Liver (tissue), 9 donors: ENCODE measurements around the gene HAGH. TPM values are rescaled to one million over a fixed set of nuclear protein-coding genes. Genes with fewer than 3 reads are reported as not detected.

Source experiments
- DNase-seq: peaks from one replicate; pipeline ENCODE4 v3.0.0-alpha.2; 2017; ENCODE audit warnings: low spot score
- H3K27ac ChIP-seq, 2 donors: one replicate each; pipeline ENCODE4 v1.7.0; 2013; ENCODE audit warnings: inconsistent platforms in 2 of 2, low read length in 2 of 2, control low read depth in 1 of 2, low read depth in 1 of 2, mild to moderate bottlenecking in 1 of 2
- H3K27me3 ChIP-seq, 4 donors: one replicate each; pipeline versions ENCODE4 v1.6.1 to v1.7.0; 2013; ENCODE audit warnings: low read length in 3 of 4, inconsistent platforms in 1 of 4, mild to moderate bottlenecking in 1 of 4, moderate library complexity in 1 of 4; ENCODE audit not compliant: control insufficient read depth in 4 of 4, insufficient read depth in 4 of 4
- H3K36me3 ChIP-seq, 4 donors: one replicate each; pipeline versions ENCODE4 v1.6.1 to v1.7.0; 2013; ENCODE audit warnings: low read length in 3 of 4, mild to moderate bottlenecking in 3 of 4, low read depth in 1 of 4, moderate library complexity in 1 of 4; ENCODE audit not compliant: control insufficient read depth in 4 of 4, insufficient read depth in 3 of 4
- H3K4me1 ChIP-seq, 4 donors: one replicate each; pipeline versions ENCODE4 v1.6.1 to v1.7.0; 2013; ENCODE audit warnings: low read length in 3 of 4, mild to moderate bottlenecking in 3 of 4, moderate library complexity in 1 of 4; ENCODE audit not compliant: control insufficient read depth in 4 of 4, insufficient read depth in 4 of 4
- H3K4me3 ChIP-seq, 3 donors: one replicate each; pipeline versions ENCODE4 v1.6.1 to v1.7.0; 2013; ENCODE audit warnings: low read length in 3 of 3, control low read depth in 1 of 3, low read depth in 1 of 3, mild to moderate bottlenecking in 1 of 3
- H3K9ac ChIP-seq, 2 donors: one replicate each; pipeline ENCODE4 v1.7.0; 2013; ENCODE audit warnings: low read length in 2 of 2, mild to moderate bottlenecking in 2 of 2, moderate library complexity in 2 of 2, control low read depth in 1 of 2, low read depth in 1 of 2
- H3K9me3 ChIP-seq, 4 donors: one replicate each; pipeline versions ENCODE4 v1.6.1 to v1.7.0; 2013; ENCODE audit warnings: low read length in 3 of 4; ENCODE audit not compliant: control insufficient read depth in 4 of 4
- EGR1 ChIP-seq, 2 donors: IDR thresholded peaks; 2 replicates each; pipeline ENCODE4 v1.6.1; 2016 to 2018; ENCODE audit warnings: antibody characterized with exemption in 2 of 2, low read depth in 2 of 2
- FOXA1 ChIP-seq: IDR thresholded peaks from 2 replicates; pipeline ENCODE4 v1.6.1; 2016; ENCODE audit warnings: antibody characterized with exemption
- FOXA2 ChIP-seq: IDR thresholded peaks from 2 replicates; pipeline ENCODE4 v1.6.1; 2016; ENCODE audit warnings: antibody characterized with exemption
- GABPA ChIP-seq, 2 donors: IDR thresholded peaks in 1 of 2; conservative IDR thresholded peaks in 1 of 2; 2 replicates each; pipeline ENCODE4 v1.6.1; 2016; ENCODE audit warnings: antibody characterized with exemption in 2 of 2, mild to moderate bottlenecking in 1 of 2, moderate library complexity in 1 of 2
- HNF4A ChIP-seq, 2 donors: conservative IDR thresholded peaks; 2 replicates each; pipeline ENCODE4 v1.6.1; 2016; ENCODE audit warnings: antibody characterized with exemption in 2 of 2, mild to moderate bottlenecking in 2 of 2
- HNF4G ChIP-seq: IDR thresholded peaks from 2 replicates; pipeline ENCODE4 v1.6.1; 2016; ENCODE audit warnings: antibody characterized with exemption
- JUND ChIP-seq, 2 donors: IDR thresholded peaks; 2 replicates each; pipeline ENCODE4 v1.6.1; 2016; ENCODE audit warnings: antibody characterized with exemption in 2 of 2
- NR2F2 ChIP-seq: IDR thresholded peaks from 2 replicates; pipeline ENCODE4 v1.6.1; 2016; ENCODE audit warnings: antibody characterized with exemption
- RAD21 ChIP-seq, 2 donors: IDR thresholded peaks; 2 replicates each; pipeline ENCODE4 v1.6.1; 2016; ENCODE audit warnings: antibody characterized with exemption in 2 of 2, mild to moderate bottlenecking in 2 of 2
- RXRA ChIP-seq, 2 donors: IDR thresholded peaks; 2 replicates each; pipeline ENCODE4 v1.6.1; 2017 to 2018; ENCODE audit warnings: antibody characterized with exemption in 2 of 2, mild to moderate bottlenecking in 1 of 2
- SP1 ChIP-seq: IDR thresholded peaks from 2 replicates; pipeline ENCODE4 v1.6.1; 2018; ENCODE audit warnings: antibody characterized with exemption, mild to moderate bottlenecking
- TAF1 ChIP-seq: conservative IDR thresholded peaks from 2 replicates; pipeline ENCODE4 v1.6.1; 2016; ENCODE audit warnings: antibody characterized with exemption, mild to moderate bottlenecking
- YY1 ChIP-seq: IDR thresholded peaks from 2 replicates; pipeline ENCODE4 v1.6.1; 2016; ENCODE audit warnings: antibody characterized with exemption, mild to moderate bottlenecking
- WGBS: extraction: QIAGEN DNeasy Blood & Tissue Kit; methylation state at CpG from one replicate; pipeline ENCODE4 v1.1.7; 2013; 5-methylcytosine and 5-hydroxymethylcytosine counted together
- polyA plus RNA-seq, 2 donors: library from polyadenylated mRNA; stranded (reverse) in 1 of 2; unstranded in 1 of 2; fragments of 200-250 nt in 1 of 2; fragments of >200 nt in 1 of 2; fragmentation: Nextera tagmentation in 1 of 2; extraction: Ambion mirVana in 1 of 2; gene quantifications; one replicate each; pipeline versions ENCODE4 v1.2.1 to v1.2.3, GENCODE V29; 2013 to 2015
- total RNA-seq, 2 donors: library from RNA; depleted of rRNA; stranded (reverse); fragments of >200 nt; gene quantifications; one replicate each; pipeline ENCODE4 v1.2.3, GENCODE V29; 2014
- TF ChIP-seq, protein P1 (sequence below): IDR thresholded peaks from 2 replicates; pipeline ENCODE4 v1.6.1; 2016; ENCODE audit warnings: antibody characterized with exemption
- TF ChIP-seq, protein P2 (sequence below): fragments of 150-350 bp; IDR thresholded peaks from 2 replicates; pipeline ENCODE4 v1.5.1; 2017; ENCODE audit warnings: improper control_type of control experiment, low read depth, low read length; ENCODE audit not compliant: missing input control
- TF ChIP-seq, protein P3 (sequence below): IDR thresholded peaks from 2 replicates; pipeline ENCODE4 v1.6.1; 2016; ENCODE audit warnings: antibody characterized with exemption, mild to moderate bottlenecking
- TF ChIP-seq, protein P4 (sequence below): IDR thresholded peaks from 2 replicates; pipeline ENCODE4 v1.6.1; 2016; ENCODE audit warnings: antibody characterized with exemption
- donor health status: healthy.
- donor health status: healthy.
- donor health status: healthy.
- donor health status: healthy.
- donor health status: healthy.

HAGH gene
- total and polyA plus RNA-seq, 4 donors, result 169 to 252 (median 204) TPM

DNA sequence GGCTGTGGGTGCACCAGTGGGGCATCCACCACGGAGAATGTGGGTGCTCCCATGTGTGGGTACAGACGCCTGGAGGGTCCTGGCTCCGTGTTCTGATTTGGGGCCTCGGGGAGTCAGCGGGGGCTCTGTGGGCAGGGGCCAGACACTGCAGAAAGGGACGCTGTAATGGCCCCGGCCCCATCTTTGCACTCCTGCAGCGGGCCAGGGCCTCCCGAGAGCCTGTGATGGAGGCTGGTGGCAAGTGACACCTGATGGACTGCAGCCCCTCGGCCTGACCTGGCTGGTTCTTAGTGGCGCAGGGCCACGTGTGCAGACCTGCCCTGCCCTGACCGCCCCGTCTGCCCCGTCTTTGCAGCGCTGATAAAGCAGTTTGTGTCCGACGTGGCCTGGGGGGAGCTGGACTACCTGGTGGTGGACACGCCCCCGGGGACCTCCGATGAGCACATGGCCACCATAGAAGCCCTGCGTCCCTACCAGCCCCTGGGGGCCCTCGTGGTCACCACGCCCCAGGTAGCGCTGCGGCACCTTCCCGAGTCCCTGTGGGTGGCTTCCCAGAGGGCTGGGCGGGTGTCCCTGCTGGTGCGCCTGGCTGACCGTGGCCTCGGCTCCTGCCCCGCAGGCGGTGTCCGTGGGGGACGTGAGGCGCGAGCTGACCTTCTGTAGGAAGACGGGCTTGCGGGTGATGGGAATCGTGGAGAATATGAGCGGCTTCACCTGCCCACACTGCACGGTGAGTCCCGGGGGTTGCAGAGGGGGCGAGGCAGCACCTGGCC, 39.1 kb downstream of the HAGH start:
- Histone ChIP-seq H3K9me3 (no peaks in the 10 kb centered on the region), H3K9ac (no peak overlapping the region), H3K27me3 (no peaks in the 10 kb centered on the region), H3K27ac (no peak overlapping the region), H3K4me1 (peaks cover 7 to 67% (median 46%) of the 10 kb centered on the region in 4 donors), H3K36me3 (peaks cover 0 to 34% (median 5%) of the 10 kb centered on the region in 4 donors), H3K4me3 (no peak overlapping the region)
- 92% methylated on average over 44 of the region's 44 CpGs for WGBS
- TF ChIP-seq, protein P1, sequence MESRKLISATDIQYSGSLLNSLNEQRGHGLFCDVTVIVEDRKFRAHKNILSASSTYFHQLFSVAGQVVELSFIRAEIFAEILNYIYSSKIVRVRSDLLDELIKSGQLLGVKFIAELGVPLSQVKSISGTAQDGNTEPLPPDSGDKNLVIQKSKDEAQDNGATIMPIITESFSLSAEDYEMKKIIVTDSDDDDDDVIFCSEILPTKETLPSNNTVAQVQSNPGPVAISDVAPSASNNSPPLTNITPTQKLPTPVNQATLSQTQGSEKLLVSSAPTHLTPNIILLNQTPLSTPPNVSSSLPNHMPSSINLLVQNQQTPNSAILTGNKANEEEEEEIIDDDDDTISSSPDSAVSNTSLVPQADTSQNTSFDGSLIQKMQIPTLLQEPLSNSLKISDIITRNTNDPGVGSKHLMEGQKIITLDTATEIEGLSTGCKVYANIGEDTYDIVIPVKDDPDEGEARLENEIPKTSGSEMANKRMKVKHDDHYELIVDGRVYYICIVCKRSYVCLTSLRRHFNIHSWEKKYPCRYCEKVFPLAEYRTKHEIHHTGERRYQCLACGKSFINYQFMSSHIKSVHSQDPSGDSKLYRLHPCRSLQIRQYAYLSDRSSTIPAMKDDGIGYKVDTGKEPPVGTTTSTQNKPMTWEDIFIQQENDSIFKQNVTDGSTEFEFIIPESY, result no peak
- no peak for TF ChIP-seq YY1
- TF ChIP-seq FOXA1, result no peak
- no peak for TF ChIP-seq RAD21 (IDR thresholded peaks at IDR 0.05)
- TF ChIP-seq, protein P2, sequence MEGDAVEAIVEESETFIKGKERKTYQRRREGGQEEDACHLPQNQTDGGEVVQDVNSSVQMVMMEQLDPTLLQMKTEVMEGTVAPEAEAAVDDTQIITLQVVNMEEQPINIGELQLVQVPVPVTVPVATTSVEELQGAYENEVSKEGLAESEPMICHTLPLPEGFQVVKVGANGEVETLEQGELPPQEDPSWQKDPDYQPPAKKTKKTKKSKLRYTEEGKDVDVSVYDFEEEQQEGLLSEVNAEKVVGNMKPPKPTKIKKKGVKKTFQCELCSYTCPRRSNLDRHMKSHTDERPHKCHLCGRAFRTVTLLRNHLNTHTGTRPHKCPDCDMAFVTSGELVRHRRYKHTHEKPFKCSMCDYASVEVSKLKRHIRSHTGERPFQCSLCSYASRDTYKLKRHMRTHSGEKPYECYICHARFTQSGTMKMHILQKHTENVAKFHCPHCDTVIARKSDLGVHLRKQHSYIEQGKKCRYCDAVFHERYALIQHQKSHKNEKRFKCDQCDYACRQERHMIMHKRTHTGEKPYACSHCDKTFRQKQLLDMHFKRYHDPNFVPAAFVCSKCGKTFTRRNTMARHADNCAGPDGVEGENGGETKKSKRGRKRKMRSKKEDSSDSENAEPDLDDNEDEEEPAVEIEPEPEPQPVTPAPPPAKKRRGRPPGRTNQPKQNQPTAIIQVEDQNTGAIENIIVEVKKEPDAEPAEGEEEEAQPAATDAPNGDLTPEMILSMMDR, result no peak
- no peak for TF ChIP-seq HNF4G
- TF ChIP-seq RXRA (IDR thresholded peaks at IDR 0.05), result no peak
- TF ChIP-seq JUND (IDR thresholded peaks at IDR 0.05), result no peak
- no peak for TF ChIP-seq EGR1 (IDR thresholded peaks at IDR 0.05; ENCODE audit: low read depth in 2 of 2)
- no peak for TF ChIP-seq FOXA2
- TF ChIP-seq, protein P3, sequence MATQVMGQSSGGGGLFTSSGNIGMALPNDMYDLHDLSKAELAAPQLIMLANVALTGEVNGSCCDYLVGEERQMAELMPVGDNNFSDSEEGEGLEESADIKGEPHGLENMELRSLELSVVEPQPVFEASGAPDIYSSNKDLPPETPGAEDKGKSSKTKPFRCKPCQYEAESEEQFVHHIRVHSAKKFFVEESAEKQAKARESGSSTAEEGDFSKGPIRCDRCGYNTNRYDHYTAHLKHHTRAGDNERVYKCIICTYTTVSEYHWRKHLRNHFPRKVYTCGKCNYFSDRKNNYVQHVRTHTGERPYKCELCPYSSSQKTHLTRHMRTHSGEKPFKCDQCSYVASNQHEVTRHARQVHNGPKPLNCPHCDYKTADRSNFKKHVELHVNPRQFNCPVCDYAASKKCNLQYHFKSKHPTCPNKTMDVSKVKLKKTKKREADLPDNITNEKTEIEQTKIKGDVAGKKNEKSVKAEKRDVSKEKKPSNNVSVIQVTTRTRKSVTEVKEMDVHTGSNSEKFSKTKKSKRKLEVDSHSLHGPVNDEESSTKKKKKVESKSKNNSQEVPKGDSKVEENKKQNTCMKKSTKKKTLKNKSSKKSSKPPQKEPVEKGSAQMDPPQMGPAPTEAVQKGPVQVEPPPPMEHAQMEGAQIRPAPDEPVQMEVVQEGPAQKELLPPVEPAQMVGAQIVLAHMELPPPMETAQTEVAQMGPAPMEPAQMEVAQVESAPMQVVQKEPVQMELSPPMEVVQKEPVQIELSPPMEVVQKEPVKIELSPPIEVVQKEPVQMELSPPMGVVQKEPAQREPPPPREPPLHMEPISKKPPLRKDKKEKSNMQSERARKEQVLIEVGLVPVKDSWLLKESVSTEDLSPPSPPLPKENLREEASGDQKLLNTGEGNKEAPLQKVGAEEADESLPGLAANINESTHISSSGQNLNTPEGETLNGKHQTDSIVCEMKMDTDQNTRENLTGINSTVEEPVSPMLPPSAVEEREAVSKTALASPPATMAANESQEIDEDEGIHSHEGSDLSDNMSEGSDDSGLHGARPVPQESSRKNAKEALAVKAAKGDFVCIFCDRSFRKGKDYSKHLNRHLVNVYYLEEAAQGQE, result no peak
- TF ChIP-seq GABPA (IDR thresholded peaks at IDR 0.05 in 1 of 2, conservative IDR thresholded peaks at IDR 0.05 in 1 of 2), result no peak
- no peak for TF ChIP-seq NR2F2
- no peak for TF ChIP-seq SP1
- no peak for TF ChIP-seq HNF4A (conservative IDR thresholded peaks at IDR 0.05)
- no peak for TF ChIP-seq TAF1
- TF ChIP-seq, protein P4, sequence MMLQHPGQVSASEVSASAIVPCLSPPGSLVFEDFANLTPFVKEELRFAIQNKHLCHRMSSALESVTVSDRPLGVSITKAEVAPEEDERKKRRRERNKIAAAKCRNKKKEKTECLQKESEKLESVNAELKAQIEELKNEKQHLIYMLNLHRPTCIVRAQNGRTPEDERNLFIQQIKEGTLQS, result no peak
- DNase-seq, result no peak
